ENCODE measurements around the gene TEX261.

- no peak for TF ChIP-seq CTCF (IDR thresholded peaks at IDR 0.05; ENCODE audit: insufficient read depth, low read depth, low read length)
- TF ChIP-seq EZH2 (IDR thresholded peaks at IDR 0.05; ENCODE audit: insufficient read depth, low read length): no peak
Measured at GRCh38 chr2:70961648-70961994, 33.1 kb downstream of the TEX261 start.
